HG03439 (cell line): Measurements from ENCODE around the gene CHCHD6.
A peak's percentile ranks its signal among the peaks of the same experiment; 100 is the strongest.

Experiments
- ATAC-seq: cut with Tn5 transposase; IDR thresholded peaks from one replicate; pipeline ENCODE4 v1.9.1; 2021; ENCODE audit warnings: mild to moderate bottlenecking, moderate library complexity; ENCODE audit not compliant: unreplicated experiment

CHCHD6 gene

GRCh38 chr3:126889276-126890201 is 185.5 kb downstream of the CHCHD6 start:
- no peak for ATAC-seq

GRCh38 chr3:126891141-126891540 is 187.1 kb downstream of the CHCHD6 start:
- ATAC-seq: no peak

GRCh38 chr3:126891791-126892190 is 187.8 kb downstream of the CHCHD6 start:
- no peak for ATAC-seq

GRCh38 chr3:126893651-126894050 is 189.6 kb downstream of the CHCHD6 start:
- ATAC-seq: no peak

- no peak for ATAC-seq
Observed at GRCh38 chr3:126894475-126894874, 190.4 kb downstream of the CHCHD6 start.

- ATAC-seq: no peak
Observed at GRCh38 chr3:126895178-126896066, 191.4 kb downstream of the CHCHD6 start.

GRCh38 chr3:126896067-126896441 is 192.0 kb downstream of the CHCHD6 start:
- no peak for ATAC-seq

- no peak for ATAC-seq
Observed at GRCh38 chr3:126896968-126897367, 192.9 kb downstream of the CHCHD6 start.

- no peak for ATAC-seq
Observed at GRCh38 chr3:126897943-126898342, 193.9 kb downstream of the CHCHD6 start.

GRCh38 chr3:126900859-126901540 is 197.0 kb downstream of the CHCHD6 start:
- ATAC-seq: no peak

- no peak for ATAC-seq
Observed at GRCh38 chr3:126901631-126902030, 197.6 kb downstream of the CHCHD6 start.

- ATAC-seq: no peak
Observed at GRCh38 chr3:126903521-126903920, 199.5 kb downstream of the CHCHD6 start.

- no peak for ATAC-seq
Observed at GRCh38 chr3:126907557-126907956, 203.5 kb downstream of the CHCHD6 start.

GRCh38 chr3:126908752-126909275 is 204.8 kb downstream of the CHCHD6 start:
- ATAC-seq: no peak

GRCh38 chr3:126910231-126910630 is 206.2 kb downstream of the CHCHD6 start:
- ATAC-seq: no peak

GRCh38 chr3:126911162-126912026 is 207.4 kb downstream of the CHCHD6 start:
- ATAC-seq: peak; percentile 92

GRCh38 chr3:126912027-126912422 is 208.0 kb downstream of the CHCHD6 start:
- no peak for ATAC-seq

GRCh38 chr3:126912491-126913195 is 208.6 kb downstream of the CHCHD6 start:
- ATAC-seq: no peak

- ATAC-seq: no peak
Observed at GRCh38 chr3:126913524-126913923, 209.5 kb downstream of the CHCHD6 start.
